Measurements from ENCODE around the gene ZFAND3. TPM values are rescaled to one million over a fixed set of nuclear protein-coding genes. Genes with fewer than 3 reads are reported as not detected.

Gene ZFAND3
- total RNA-seq, 1 donor from 2014 or later, result 18.7 TPM

GRCh38 chr6:38021029-38021428, 201.5 kb downstream of the ZFAND3 start:
- DNase-seq (ENCODE audit: low read depth), result no peak
- no peak for TF ChIP-seq CTCF (conservative IDR thresholded peaks at IDR 0.05; ENCODE audit: low read depth, low read length)
- no peak overlapping the region for H3K4me3 ChIP-seq (ENCODE audit: low read depth, low read length)

- DNase-seq (ENCODE audit: low read depth), result no peak
- no peak overlapping the region for H3K4me3 ChIP-seq (ENCODE audit: low read depth, low read length)
- TF ChIP-seq CTCF (conservative IDR thresholded peaks at IDR 0.05; ENCODE audit: low read depth, low read length), result no peak
Observed at GRCh38 chr6:38021571-38021970, 202.0 kb downstream of the ZFAND3 start.

- H3K4me3 ChIP-seq (ENCODE audit: low read depth, low read length), result no peak overlapping the region
- no peak for TF ChIP-seq CTCF (conservative IDR thresholded peaks at IDR 0.05; ENCODE audit: low read depth, low read length)
- no peak for DNase-seq (ENCODE audit: low read depth)
Observed at GRCh38 chr6:38022688-38023087, 203.2 kb downstream of the ZFAND3 start.

- TF ChIP-seq CTCF (conservative IDR thresholded peaks at IDR 0.05; ENCODE audit: low read depth, low read length), result no peak
- DNase-seq (ENCODE audit: low read depth), result no peak
- H3K4me3 ChIP-seq (ENCODE audit: low read depth, low read length), result no peak overlapping the region
Observed at GRCh38 chr6:38024908-38025307, 205.4 kb downstream of the ZFAND3 start.

GRCh38 chr6:38025451-38025850, 205.9 kb downstream of the ZFAND3 start:
- no peak overlapping the region for H3K4me3 ChIP-seq (ENCODE audit: low read depth, low read length)
- no peak for TF ChIP-seq CTCF (conservative IDR thresholded peaks at IDR 0.05; ENCODE audit: low read depth, low read length)
- DNase-seq (ENCODE audit: low read depth), result no peak

- TF ChIP-seq CTCF (conservative IDR thresholded peaks at IDR 0.05; ENCODE audit: low read depth, low read length), result no peak
- no peak overlapping the region for H3K4me3 ChIP-seq (ENCODE audit: low read depth, low read length)
- no peak for DNase-seq (ENCODE audit: low read depth)
Observed at GRCh38 chr6:38027685-38028373, 208.3 kb downstream of the ZFAND3 start.

GRCh38 chr6:38030380-38030779, 210.9 kb downstream of the ZFAND3 start:
- no peak for DNase-seq (ENCODE audit: low read depth)
- no peak for TF ChIP-seq CTCF (conservative IDR thresholded peaks at IDR 0.05; ENCODE audit: low read depth, low read length)
- H3K4me3 ChIP-seq (ENCODE audit: low read depth, low read length), result no peak overlapping the region

Data from epithelial cell of proximal tubule (primary cell).